HG03565 (cell line): Measurements from ENCODE around the gene NDUFA1.
A peak's percentile ranks its signal among the peaks of the same experiment; 100 is the strongest.
"Not testable (repeated sequence)": the region's sequence is repeated elsewhere in the genome, so short reads cannot be mapped to it uniquely, and the experiment has no call there.

Experiments used
- ATAC-seq: cut with Tn5 transposase; IDR thresholded peaks from one replicate; pipeline ENCODE4 v1.9.1; 2021; ENCODE audit warnings: mild to moderate bottlenecking, moderate library complexity; ENCODE audit not compliant: unreplicated experiment

NDUFA1 gene

DNA sequence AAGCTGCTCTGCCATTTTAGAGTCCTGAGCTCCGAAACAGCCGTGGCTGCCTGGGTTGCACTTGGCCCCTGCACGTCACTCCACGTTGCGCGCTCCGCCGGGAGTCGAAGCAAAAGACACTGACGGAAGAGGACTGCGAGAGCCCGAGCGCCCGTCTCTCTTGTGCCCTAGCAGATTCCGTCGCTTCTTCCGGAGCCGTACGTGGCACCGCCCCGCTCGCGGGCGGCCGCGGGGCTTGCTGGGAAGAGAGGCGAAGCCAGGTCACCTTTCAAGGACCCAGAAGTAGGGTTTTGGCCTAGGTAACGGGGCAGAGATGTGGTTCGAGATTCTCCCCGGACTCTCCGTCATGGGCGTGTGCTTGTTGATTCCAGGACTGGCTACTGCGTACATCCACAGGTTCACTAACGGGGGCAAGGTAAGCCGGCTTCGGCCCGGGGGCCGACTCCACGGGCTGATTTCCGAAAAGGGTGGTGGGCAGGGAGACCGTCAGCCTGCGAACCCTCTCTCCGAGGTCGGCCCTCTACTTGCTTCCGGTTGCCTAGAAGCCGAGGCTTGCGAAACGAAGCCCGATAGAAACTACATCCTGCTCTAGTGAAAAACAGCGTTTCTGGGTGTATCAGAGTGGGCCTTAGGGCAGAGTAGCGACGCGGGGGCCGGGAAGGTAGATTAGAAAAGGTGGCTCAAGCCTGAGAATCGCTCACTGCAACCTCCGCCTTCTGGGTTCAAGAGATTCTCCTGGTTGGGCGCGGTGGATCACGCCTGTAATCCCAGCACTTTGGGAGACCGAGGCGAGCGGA lies at the start of gene NDUFA1, which contains the start of gene RNF113A:
TSS of gene NDUFA1 (plus strand) at position 234 of the 797 bp plus-strand sequence. CDS start at position 314, 80 bp downstream.
TSS of gene RNF113A (minus strand) at position 135 of the 797 bp plus-strand sequence. CDS start at position 15, 120 bp downstream.
- ATAC-seq, result peak; percentile 89

DNA sequence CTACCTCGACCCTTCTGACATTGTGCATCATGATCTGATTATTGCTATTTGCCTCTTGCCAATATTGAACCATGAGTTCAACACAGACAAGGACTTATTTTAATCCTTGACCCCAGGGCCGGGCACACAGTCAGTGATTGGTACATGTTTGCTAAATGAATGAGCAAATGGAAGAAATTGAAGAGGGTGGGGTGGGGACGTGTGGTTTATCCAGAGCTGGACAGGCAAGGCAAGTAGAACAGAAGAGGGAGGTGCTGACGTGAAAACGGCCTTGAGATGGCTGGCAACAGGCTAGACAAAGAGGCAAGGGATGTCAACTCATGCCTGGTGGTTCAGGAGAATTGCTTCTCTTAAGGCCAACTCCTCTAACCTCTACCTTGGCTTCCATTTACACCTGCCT lies 47.4 kb upstream of the NDUFA1 start:
- ATAC-seq, result not testable (repeated sequence)

DNA sequence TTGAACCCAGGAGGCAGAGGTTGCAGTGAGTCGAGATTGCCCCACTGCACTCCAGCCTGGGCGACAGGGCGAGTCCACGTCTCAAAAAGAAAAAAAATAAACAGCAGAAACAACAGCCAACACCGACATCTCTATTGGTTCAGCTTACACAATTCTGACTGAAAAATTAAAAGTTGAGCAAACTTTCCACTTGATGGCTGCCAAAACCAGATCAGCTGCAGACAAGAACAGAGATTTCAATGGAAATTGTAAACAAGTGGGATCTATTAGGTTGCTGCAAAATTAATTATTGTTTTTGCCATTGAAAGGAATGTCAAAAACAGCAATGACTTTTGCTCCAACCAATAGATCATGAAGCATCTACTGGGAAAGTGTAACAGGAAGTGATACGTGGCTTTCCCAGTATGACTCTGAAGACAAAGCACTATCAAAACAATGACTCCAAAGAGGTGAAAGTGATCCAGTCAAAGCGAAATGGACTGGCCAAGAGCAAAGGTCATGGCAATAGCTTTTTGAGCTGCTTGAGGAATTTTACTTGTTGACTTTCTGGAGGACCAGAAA lies 45.2 kb upstream of the NDUFA1 start:
- ATAC-seq, result no peak

- ATAC-seq, result no peak
Observed at GRCh38 chrX:119828446-119828845, 43.2 kb upstream of the NDUFA1 start.

DNA sequence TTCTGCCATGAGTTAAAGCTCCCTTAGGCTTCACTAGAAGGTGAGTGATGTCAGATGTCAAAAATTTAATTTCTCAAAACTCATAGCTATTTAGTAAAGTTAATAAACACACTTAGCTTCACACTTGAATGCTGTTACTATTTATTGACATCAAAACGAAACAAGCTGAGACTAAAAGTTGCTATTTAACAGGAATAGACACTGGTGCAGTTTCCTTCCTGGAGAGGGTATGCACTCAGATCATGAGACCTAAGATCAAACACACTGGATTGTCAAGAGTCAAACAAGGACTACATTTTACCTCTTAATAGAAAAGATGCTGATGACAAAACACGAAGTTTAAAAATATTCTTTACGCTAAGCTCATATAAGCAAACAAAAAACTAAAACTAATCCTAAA lies 37.7 kb upstream of the NDUFA1 start:
- ATAC-seq, result no peak

- ATAC-seq, result peak; percentile 94
Observed at GRCh38 chrX:119852382-119853353, 19.0 kb upstream of the NDUFA1 start, which contains the start of gene UPF3B. Gene UPF3B, minus strand, starts transcription at chrX:119852963. Its CDS starts 35 bp downstream, at chrX:119852928.

DNA sequence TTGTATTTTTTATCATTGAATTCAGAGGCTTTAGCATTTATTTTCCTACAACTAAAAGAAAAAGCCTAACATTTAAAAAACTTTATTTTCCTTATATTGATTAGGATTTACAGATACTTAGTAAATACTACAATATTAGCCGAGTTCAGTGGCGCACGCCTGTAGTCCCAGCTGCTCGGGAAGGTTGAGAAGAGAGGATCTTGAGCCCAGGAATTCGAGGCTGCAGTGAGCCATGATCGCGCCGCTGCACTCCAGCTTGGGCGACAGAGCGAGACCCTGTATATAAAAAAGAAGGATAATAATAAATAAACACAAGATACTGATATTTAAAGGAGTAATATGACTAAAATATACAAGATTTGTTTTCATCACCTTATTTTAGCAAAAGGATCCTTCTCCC lies 18.2 kb upstream of the NDUFA1 start:
- no peak for ATAC-seq

DNA sequence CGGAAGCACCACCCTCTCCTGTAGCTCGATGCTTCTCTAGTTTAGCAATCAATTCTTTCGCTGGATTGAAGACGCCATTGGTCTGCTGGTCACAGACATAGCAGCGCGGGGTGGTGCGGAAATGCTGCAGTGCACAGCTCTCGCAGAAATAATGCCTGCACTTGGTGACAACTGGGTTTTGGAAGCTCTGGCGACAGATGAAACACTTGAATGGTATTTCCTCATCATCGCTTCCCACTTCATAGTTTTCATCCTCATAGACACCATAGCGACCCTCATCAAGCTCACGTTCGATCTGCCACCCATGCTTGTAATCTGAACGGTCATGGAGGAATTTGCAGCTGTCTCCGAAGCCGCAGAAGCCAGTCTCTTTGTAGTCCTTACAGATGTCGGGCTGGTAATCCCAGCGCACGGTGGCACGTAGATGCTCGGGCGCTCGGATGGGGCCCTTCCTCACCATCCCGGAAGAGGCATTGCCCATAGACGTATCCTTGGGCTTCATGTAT lies 953 bp upstream of the NDUFA1 start:
- no peak for ATAC-seq

- ATAC-seq, result peak; percentile 20
Observed at GRCh38 chrX:119871245-119871598, 410 bp upstream of the NDUFA1 start.

GRCh38 chrX:119878740-119879139 lies 7.1 kb downstream of the NDUFA1 start:
- ATAC-seq, result no peak

DNA sequence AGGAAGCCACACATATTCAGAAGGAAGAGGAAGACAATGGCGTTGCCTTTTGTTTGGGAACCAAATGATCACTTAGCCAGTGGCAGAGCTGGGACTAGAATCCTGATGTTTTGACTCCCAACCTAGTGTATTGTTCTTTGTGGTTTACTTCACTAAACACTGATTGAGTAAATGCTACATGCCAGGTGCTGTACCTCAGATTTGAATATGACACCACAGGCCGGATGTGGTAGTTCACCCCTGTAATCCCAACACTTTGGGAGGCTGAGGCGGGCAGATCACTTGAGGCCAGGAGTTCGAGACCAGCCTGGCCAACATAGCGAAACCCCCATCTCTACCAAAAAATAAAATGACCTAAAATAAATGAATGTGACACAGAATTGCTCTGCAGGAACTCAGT lies 8.4 kb downstream of the NDUFA1 start:
- no peak for ATAC-seq

- ATAC-seq, result no peak
Observed at GRCh38 chrX:119880552-119881437, 9.2 kb downstream of the NDUFA1 start.

DNA sequence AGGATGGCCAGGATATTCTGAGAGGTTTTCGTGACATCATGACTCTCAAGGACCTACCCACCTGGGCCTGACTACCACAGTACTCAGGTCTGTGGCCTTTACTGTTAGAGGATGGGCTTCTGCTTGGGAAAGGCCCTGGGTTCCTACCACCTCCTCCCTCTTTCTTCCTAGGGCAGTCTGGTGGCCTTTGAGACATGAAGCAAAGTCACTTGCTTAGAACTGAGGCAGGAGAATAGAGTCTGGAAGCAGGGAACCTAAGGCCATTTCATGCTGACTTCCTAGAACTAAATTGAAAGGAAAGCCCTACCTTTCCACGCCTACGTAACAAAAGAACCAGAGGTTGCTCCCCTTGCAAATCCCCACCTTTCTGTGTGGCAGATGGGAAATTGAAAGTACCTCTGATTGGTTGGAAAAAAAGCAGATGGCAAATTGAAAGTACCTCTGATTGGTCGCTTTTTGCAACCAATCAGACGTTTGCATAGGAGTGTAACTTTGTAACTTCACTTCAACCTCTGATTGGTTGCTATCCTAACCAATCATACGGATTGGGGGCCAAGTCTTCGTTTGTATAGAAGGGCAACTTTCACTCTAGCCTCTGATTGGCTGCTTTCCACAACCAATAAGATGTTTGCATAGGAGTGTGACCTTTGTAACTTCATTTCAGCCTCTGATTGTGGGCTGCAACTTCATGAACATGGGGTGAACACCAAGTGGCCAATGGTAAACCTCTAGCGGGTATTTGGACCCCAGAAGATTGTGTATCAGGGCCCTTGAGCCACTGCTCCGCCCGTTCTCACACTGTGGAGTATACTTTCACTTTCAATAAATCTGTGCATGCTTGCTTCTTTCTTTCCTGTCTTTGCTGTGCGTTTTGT lies 14.2 kb downstream of the NDUFA1 start:
- no peak for ATAC-seq

DNA sequence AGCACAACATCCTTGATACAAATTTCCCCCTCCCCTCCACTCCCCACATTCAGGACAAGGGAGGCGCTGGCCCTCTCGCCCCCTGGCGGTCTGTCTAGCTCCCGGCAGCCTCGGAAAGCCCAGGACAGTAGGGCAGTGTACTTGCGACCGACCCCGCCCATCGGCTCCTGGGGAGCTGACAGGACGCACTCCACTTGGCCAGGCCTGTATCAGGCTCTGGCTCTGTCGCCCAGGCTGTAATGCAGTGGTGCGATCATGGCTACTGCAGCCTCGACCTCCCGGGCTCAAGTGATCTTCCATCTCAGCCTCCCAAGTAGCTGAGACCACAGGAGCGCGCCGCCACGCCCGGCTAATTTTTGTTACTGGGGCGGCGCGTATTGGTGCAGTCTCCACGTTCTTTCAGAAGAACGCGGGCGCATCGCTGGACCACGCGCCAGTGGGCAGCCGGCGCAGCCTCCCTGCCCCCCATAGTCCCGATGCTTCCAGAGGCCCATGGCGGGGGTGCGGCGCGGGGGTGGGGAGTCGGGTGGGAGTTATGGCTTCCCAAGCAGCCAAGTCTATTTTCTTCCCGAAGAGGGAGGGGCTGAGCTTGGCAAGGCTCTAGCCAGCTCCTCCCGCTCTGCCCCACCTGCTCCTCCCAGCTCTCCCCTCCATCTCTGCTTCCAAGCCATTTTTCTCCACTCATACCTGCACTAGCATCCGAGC lies 16.2 kb downstream of the NDUFA1 start:
- ATAC-seq, result peak; percentile 60

GRCh38 chrX:119890626-119891025 lies 19.0 kb downstream of the NDUFA1 start:
- not testable (repeated sequence) for ATAC-seq

- ATAC-seq, result not testable (repeated sequence)
Observed at GRCh38 chrX:119891961-119892692, 20.5 kb downstream of the NDUFA1 start.

DNA sequence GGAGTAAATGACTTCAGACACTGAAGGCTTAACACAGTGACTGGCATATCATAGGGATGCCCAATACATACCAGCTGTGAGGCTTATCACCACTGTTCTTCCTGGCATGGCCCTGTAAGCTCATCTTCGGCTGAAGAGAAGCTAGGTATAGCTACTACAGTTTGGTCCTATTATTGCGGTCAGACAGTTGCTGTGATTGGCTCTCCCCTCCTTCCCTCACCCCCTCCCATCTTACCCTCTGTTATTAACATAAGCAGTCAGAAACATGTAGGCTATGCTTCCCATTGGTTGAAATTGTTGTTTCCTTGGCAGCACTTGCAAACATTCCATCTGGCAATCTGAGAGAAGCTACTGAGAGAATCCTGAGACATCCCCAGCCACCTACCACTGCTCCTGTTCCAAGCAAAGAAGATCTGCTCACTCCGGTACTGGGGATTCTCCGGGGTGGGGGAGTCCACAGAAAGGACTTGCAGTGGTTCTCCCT lies 24.3 kb downstream of the NDUFA1 start, which contains the start of gene AKAP14:
TSS of gene AKAP14 (plus strand) at position 51 of the 484 bp plus-strand sequence. CDS start 7,331 bp downstream, outside the sequence.
- ATAC-seq, result no peak
